Sigmoid colon (tissue), 7 donors: ENCODE results near the gene ARL4A. TPM values are rescaled to one million over a fixed set of nuclear protein-coding genes. Genes with fewer than 3 reads are reported as not detected.

ENCODE experiments used
- DNase-seq: peaks from one replicate; pipeline ENCODE4 v3.0.0-alpha.2; 2019
- H3K27ac ChIP-seq, 4 donors: fragments of 200-600 bp; sonication (generic); one replicate each; pipeline ENCODE4 v1.5.1; 2016 to 2019; ENCODE audit warnings: mild to moderate bottlenecking in 1 of 4
- H3K27me3 ChIP-seq, 3 donors: fragments of 200-600 bp; sonication (generic); one replicate each; pipeline ENCODE4 v1.5.1; 2019; ENCODE audit warnings: mild to moderate bottlenecking in 1 of 3
- H3K36me3 ChIP-seq, 4 donors: fragments of 200-600 bp; sonication (generic); one replicate each; pipeline ENCODE4 v1.5.1; 2016 to 2019
- H3K4me1 ChIP-seq, 4 donors: fragments of 200-600 bp; sonication (generic); one replicate each; pipeline ENCODE4 v1.5.1; 2017 to 2019
- H3K4me3 ChIP-seq, 4 donors: fragments of 200-600 bp; sonication (generic); one replicate each; pipeline ENCODE4 v1.5.1; 2017 to 2019; ENCODE audit warnings: mild to moderate bottlenecking in 2 of 4, moderate library complexity in 1 of 4
- H3K9me3 ChIP-seq, 4 donors: fragments of 200-600 bp in 3 of 4; sonication (generic) in 3 of 4; one replicate each; pipeline versions ENCODE4 v1.5.1 to v1.6.1; 2013 to 2019
- EP300 ChIP-seq, 4 donors: sonication (generic); formaldehyde crosslinking; IDR thresholded peaks; one replicate each; pipeline ENCODE4 v1.6.1; 2017; ENCODE audit warnings: antibody characterized with exemption in 4 of 4
- POLR2A ChIP-seq, 2 donors: fragments of 450-650 bp; IDR thresholded peaks; one replicate each; pipeline ENCODE4 v1.6.1; 2016; ENCODE audit warnings: antibody characterized with exemption in 2 of 2, mild to moderate bottlenecking in 2 of 2, moderate library complexity in 2 of 2
- POLR2AphosphoS5 ChIP-seq, 4 donors: sonication (generic); formaldehyde crosslinking; IDR thresholded peaks; one replicate each; pipeline ENCODE4 v1.6.1; 2017; ENCODE audit warnings: antibody characterized with exemption in 4 of 4
- WGBS, 2 donors: extraction: QIAGEN DNeasy Blood & Tissue Kit; methylation state at CpG; one replicate each; pipeline ENCODE4 v1.1.7; 2013; 5-methylcytosine and 5-hydroxymethylcytosine counted together
- intact Hi-C: fragments of 100-400 bp; cut with DNase I; formaldehyde crosslinking; loops from one replicate; pipeline ENCODE4 v1.15.1; 2023
- polyA plus RNA-seq, 3 donors: library from polyadenylated mRNA; stranded (reverse); fragments of 200-250 nt; gene quantifications; one replicate each; pipeline ENCODE4 v1.2.3, GENCODE V29; 2013
- total RNA-seq, 4 donors: library from RNA; depleted of rRNA; stranded (reverse); fragments of >200 nt; gene quantifications; one replicate each; pipeline ENCODE4 v1.1.0, GENCODE V29; 2016
- TF ChIP-seq, protein P1 (sequence below), 4 experiments: fragments of 450-650 bp in 3 of 4; fragments of 200-600 bp in 1 of 4; IDR thresholded peaks; one replicate each; pipeline ENCODE4 v1.5.1; 2016 to 2019; ENCODE audit warnings: antibody characterized with exemption in 4 of 4, mild to moderate bottlenecking in 3 of 4, moderate library complexity in 2 of 4
- donor health status: healthy with polysubstance abuse.
- donor health status: Bipolar disorder and iron deficiency.
- donor health status: healthy.

ARL4A gene
- total and polyA plus RNA-seq, 7 donors, result 33.2 to 124 (median 42.8) TPM

GRCh38 chr7:12709726-12710502 lies 22.5 kb downstream of the ARL4A start:
- Histone ChIP-seq H3K36me3 (no peaks in the 10 kb centered on the region), H3K4me3 (no peak overlapping the region), H3K4me1 (peaks cover 0 to 5% (median 0%) of the 10 kb centered on the region in 4 donors), H3K27me3 (no peaks in the 10 kb centered on the region), H3K9me3 (no peaks in the 10 kb centered on the region), H3K27ac (no peak overlapping the region)
- no peak for TF ChIP-seq EP300 (IDR thresholded peaks at IDR 0.05)
- TF ChIP-seq, protein P1, sequence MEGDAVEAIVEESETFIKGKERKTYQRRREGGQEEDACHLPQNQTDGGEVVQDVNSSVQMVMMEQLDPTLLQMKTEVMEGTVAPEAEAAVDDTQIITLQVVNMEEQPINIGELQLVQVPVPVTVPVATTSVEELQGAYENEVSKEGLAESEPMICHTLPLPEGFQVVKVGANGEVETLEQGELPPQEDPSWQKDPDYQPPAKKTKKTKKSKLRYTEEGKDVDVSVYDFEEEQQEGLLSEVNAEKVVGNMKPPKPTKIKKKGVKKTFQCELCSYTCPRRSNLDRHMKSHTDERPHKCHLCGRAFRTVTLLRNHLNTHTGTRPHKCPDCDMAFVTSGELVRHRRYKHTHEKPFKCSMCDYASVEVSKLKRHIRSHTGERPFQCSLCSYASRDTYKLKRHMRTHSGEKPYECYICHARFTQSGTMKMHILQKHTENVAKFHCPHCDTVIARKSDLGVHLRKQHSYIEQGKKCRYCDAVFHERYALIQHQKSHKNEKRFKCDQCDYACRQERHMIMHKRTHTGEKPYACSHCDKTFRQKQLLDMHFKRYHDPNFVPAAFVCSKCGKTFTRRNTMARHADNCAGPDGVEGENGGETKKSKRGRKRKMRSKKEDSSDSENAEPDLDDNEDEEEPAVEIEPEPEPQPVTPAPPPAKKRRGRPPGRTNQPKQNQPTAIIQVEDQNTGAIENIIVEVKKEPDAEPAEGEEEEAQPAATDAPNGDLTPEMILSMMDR (IDR thresholded peaks at IDR 0.05), result no peak
- no peak for TF ChIP-seq POLR2AphosphoS5 (IDR thresholded peaks at IDR 0.05)
- no peak for TF ChIP-seq POLR2A (IDR thresholded peaks at IDR 0.05)
- DNase-seq, result no peak
- WGBS, 2 donors, result 67 to 82% methylated on average over 2 of the region's 2 CpGs
- intact Hi-C loops, result no loop called here

- Histone ChIP-seq H3K27me3 (no peaks in the 10 kb centered on the region), H3K9me3 (no peaks in the 10 kb centered on the region), H3K27ac (no peak overlapping the region), H3K36me3 (no peaks in the 10 kb centered on the region), H3K4me1 (peaks cover 0 to 5% (median 0%) of the 10 kb centered on the region in 4 donors), H3K4me3 (no peak overlapping the region)
- WGBS, 2 donors, result 28 to 71% methylated on average over 10 to 11 of the region's 11 CpGs
- TF ChIP-seq POLR2A (IDR thresholded peaks at IDR 0.05) (no peak), POLR2AphosphoS5 (IDR thresholded peaks at IDR 0.05) (no peak), EP300 (IDR thresholded peaks at IDR 0.05) (no peak)
- TF ChIP-seq, protein P1 (IDR thresholded peaks at IDR 0.05), result no peak
- no peak for DNase-seq
- intact Hi-C loops, result no loop called here
Observed at GRCh38 chr7:12711124-12711523, 23.7 kb downstream of the ARL4A start.

DNA sequence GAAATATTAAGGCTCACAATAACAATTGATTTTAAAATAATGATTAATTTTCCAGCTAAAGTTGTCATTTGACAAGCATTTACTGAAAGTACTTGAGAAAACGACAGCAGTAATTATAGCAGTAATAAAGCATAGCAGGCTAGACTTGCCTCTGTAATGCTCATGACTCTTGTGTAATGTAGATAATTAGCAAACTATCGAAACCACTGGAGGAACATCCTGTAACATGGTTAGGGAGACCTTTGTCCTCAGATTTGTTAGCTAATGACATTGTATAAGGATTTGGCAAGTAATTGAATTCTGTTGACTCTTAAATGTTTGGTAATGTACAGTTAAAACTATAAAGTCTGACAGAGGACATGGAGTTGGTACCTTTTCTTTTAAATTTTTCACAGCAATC lies 24.8 kb downstream of the ARL4A start:
- no peaks in the 10 kb centered on the region for H3K36me3 ChIP-seq
- TF ChIP-seq, protein P1 (IDR thresholded peaks at IDR 0.05), result no peak
- no peak for TF ChIP-seq EP300 (IDR thresholded peaks at IDR 0.05)
- no peak for TF ChIP-seq POLR2AphosphoS5 (IDR thresholded peaks at IDR 0.05)
- no peak for TF ChIP-seq POLR2A (IDR thresholded peaks at IDR 0.05)
- H3K27me3 ChIP-seq, result no peaks in the 10 kb centered on the region
- H3K4me3 ChIP-seq, result no peak overlapping the region
- intact Hi-C loops, result no loop called here
- H3K9me3 ChIP-seq, result no peaks in the 10 kb centered on the region
- no peak for DNase-seq
- peaks cover 0 to 4% (median 0%) of the 10 kb centered on the region in 4 donors for H3K4me1 ChIP-seq
- H3K27ac ChIP-seq, result no peak overlapping the region
- whole genome bisulfite sequencing, 2 donors, result 15 to 64% methylated on average over 2 of the region's 2 CpGs

DNA sequence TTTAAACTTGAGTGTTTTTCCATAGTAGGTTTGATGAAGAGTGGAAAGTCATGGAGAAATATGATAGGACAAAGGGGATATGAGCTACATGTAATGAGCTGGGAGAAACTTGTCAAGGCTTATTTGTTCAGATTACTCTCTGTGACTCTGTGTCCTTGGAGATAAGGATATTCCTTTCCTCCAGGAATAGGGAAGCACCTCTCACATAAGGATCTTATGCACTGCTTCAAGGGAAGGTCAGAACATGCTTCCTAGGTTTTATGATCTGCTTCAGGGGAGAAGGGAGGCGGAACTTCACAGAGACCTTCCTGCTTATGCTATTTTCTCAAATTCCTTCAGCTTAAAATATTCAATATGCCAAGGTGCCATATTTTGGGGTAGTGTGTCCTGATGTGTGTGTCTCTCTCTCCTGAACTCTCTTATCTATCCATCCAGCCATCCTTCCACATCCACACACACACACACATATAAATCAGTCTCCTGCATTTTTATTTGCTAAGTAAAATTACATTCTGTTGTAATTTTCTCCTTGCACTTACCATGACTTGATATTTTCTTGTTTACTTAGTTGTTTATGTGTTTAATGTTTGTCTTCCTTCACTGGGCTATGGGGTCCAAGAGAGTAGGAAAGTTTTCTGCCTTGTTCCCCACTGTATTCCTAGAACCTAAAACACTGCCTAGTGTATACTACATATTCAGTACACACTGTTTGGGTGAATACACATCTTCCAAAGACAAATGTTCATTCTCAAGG lies 26.4 kb downstream of the ARL4A start:
- no peak for TF ChIP-seq POLR2A (IDR thresholded peaks at IDR 0.05)
- no peak for TF ChIP-seq POLR2AphosphoS5 (IDR thresholded peaks at IDR 0.05)
- TF ChIP-seq, protein P1 (IDR thresholded peaks at IDR 0.05), result no peak
- no peak for TF ChIP-seq EP300 (IDR thresholded peaks at IDR 0.05)
- WGBS, 2 donors, result 42 to 70% methylated on average over 1 of the region's 1 CpG
- no peak overlapping the region for H3K27ac ChIP-seq

More for the DNA sequence above, 26.4 kb downstream of the ARL4A start:
- no peaks in the 10 kb centered on the region for H3K9me3 ChIP-seq
- no peak for DNase-seq
- intact Hi-C loops, result no loop called here
- no peaks in the 10 kb centered on the region for H3K27me3 ChIP-seq
- H3K36me3 ChIP-seq, result no peaks in the 10 kb centered on the region
- peaks cover 0 to 5% (median under 1%) of the 10 kb centered on the region in 4 donors for H3K4me1 ChIP-seq
- H3K4me3 ChIP-seq, result no peak overlapping the region
